ENCODE measurements around the gene ACSM2B.
"Not testable (repeated sequence)": the region's sequence is repeated elsewhere in the genome, so short reads cannot be mapped to it uniquely, and the experiment has no call there.

DNA sequence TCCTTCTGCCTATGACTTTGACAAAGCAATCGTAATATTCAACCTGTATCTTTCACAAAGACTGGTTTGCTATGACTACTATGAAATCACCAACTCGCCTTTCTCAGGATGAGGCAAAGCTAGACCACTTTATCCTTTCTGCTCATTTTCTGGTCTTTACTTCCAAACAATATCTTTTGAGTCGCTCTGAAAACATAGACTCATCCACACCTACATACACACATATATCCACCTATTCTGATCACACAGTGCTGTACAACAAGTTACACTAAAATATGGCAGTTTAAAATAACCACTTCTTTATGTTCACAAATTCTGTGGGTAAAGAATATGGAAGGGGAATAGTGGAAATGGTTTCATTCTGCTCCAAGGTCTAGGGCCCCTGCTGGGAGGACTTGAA, 85.2 kb downstream of the ACSM2B start:
- not testable (repeated sequence) for TF ChIP-seq CTCF, POLR2A (IDR thresholded peaks at IDR 0.05)
